GM12878 (cell line): ENCODE data around the gene SEMA6C. TPM values are rescaled to one million over a fixed set of nuclear protein-coding genes. Genes with fewer than 3 reads are reported as not detected.

Experiments used
- ATAC-seq: fragments of 200-7000 bp; cut with Tn5 transposase; 3 replicates; pipeline ENCODE4 v1.9.1; 2020; ENCODE audit warnings: mild to moderate bottlenecking, moderate library complexity
- BruUV-seq: library from RNA; stranded (reverse); fragments of 400-500 nt; replicated peaks from 2 replicates; lab custom pipeline; 2021; lab: Mats Ljungman, UMichigan
- CTCF ChIA-PET: fragments of 300-600 bp; sonication (Branson Sonifier 250); formaldehyde crosslinking; extraction: SDS; loops from one replicate; lab custom pipeline; 2021; ENCODE audit warnings: inconsistent platforms; lab: Yijun Ruan, JAX
- POLR2A ChIA-PET: fragments of 350-600 bp; formaldehyde crosslinking; extraction: SDS; loops from one replicate; lab custom pipeline; 2021; ENCODE audit warnings: inconsistent platforms; lab: Charles Lee
- RAD21 ChIA-PET: fragments of 300-600 bp; sonication (Branson Sonifier 250); formaldehyde crosslinking; loops from one replicate; lab custom pipeline; 2023; ENCODE audit warnings: antibody characterized with exemption; ENCODE audit not compliant: unreplicated experiment; lab: Charles Lee
- SMC1A ChIA-PET: fragments of 300-600 bp; sonication (Branson Sonifier 250); formaldehyde crosslinking; loops from one replicate; lab custom pipeline; 2023; ENCODE audit not compliant: unreplicated experiment, uncharacterized antibody; lab: Charles Lee
- DNase-seq: peaks from one replicate; pipeline ENCODE4 v3.0.0-alpha.2; 2011; ENCODE audit warnings: low read depth, low spot score
- FAIRE-seq: peaks from 3 replicates; lab custom pipeline; 2011; peaks lifted over from hg19 to GRCh38; lab: Jason Lieb, UNC
- H2AFZ ChIP-seq: 2 replicates; pipeline ENCODE4 v1.6.0; 2011; ENCODE audit warnings: low read depth, low read length, control low read depth; ENCODE audit not compliant: control insufficient read depth
- H3K27ac ChIP-seq: 2 replicates; pipeline ENCODE4 v1.5.1; 2011; ENCODE audit warnings: control low read depth; ENCODE audit not compliant: control insufficient read depth, insufficient read depth
- H3K27me3 ChIP-seq, 2 experiments: replicated peaks in 1 of 2; 2 replicates each; pipeline versions ENCODE4 v1.6.0 to v1.6.1; 2011; ENCODE audit warnings: low read length in 1 of 2; ENCODE audit not compliant: control insufficient read depth in 2 of 2, insufficient read depth in 2 of 2
- H3K36me3 ChIP-seq, 2 experiments: 2 replicates each; pipeline ENCODE4 v1.5.1; 2011; ENCODE audit warnings: low read length in 1 of 2; ENCODE audit not compliant: control insufficient read depth in 2 of 2, insufficient read depth in 2 of 2
- H3K4me1 ChIP-seq: 2 replicates; pipeline ENCODE4 v1.6.1; 2011; ENCODE audit warnings: mild to moderate bottlenecking, low read length, moderate library complexity, mixed read lengths; ENCODE audit not compliant: control insufficient read depth, insufficient read depth
- H3K4me2 ChIP-seq: 2 replicates; pipeline ENCODE4 v1.6.0; 2011; ENCODE audit warnings: control low read depth; ENCODE audit not compliant: control insufficient read depth, insufficient read depth
- H3K4me3 ChIP-seq: fragments of 200-600 bp; sonication (generic); 2 replicates; pipeline ENCODE4 v1.5.1; 2016
- H3K79me2 ChIP-seq: 2 replicates; pipeline ENCODE4 v1.6.0; 2011; ENCODE audit warnings: low read length; ENCODE audit not compliant: control insufficient read depth, insufficient read depth
- H3K9ac ChIP-seq: 2 replicates; pipeline ENCODE4 v1.8.0; 2011; ENCODE audit warnings: low read length, control low read depth, mixed read lengths; ENCODE audit not compliant: control insufficient read depth, insufficient read depth
- H3K9me3 ChIP-seq: replicated peaks from 3 replicates; pipeline ENCODE4 v1.5.1; 2011; ENCODE audit warnings: mild to moderate bottlenecking, low read length; ENCODE audit not compliant: control insufficient read depth, insufficient read depth
- H4K20me1 ChIP-seq: 2 replicates; pipeline ENCODE4 v1.6.0; 2011; ENCODE audit not compliant: control insufficient read depth, insufficient read depth
- BCL11A ChIP-seq: IDR thresholded peaks from 2 replicates; pipeline ENCODE4 v1.6.1; 2011; ENCODE audit warnings: low read depth, low read length
- BHLHE40 ChIP-seq, 2 experiments: fragments of 450-650 bp in 1 of 2; IDR thresholded peaks; 2 replicates each; pipeline ENCODE4 v1.6.1; 2011 to 2017; ENCODE audit warnings: low read depth in 2 of 2, borderline replicate concordance in 1 of 2, improper control_type of control experiment in 1 of 2, low read length in 1 of 2, mild to moderate bottlenecking in 1 of 2
- CBFB ChIP-seq: IDR thresholded peaks from 2 replicates; pipeline ENCODE4 v1.6.1; 2016; ENCODE audit warnings: antibody characterized with exemption, low read depth
- E2F4 ChIP-seq: IDR thresholded peaks from 2 replicates; pipeline ENCODE4 v1.6.1; 2012; ENCODE audit warnings: low read depth, low read length, improper control_type of control experiment
- KDM1A ChIP-seq: fragments of 200-600 bp; sonication (generic); IDR thresholded peaks from 2 replicates; pipeline ENCODE4 v1.6.1; 2016; ENCODE audit warnings: borderline replicate concordance
- PBX3 ChIP-seq: IDR thresholded peaks from 2 replicates; pipeline ENCODE4 v1.6.1; 2011; ENCODE audit warnings: mild to moderate bottlenecking, low read depth, low read length, moderate library complexity; ENCODE audit not compliant: insufficient replicate concordance
- SREBF2 ChIP-seq: IDR thresholded peaks from 2 replicates; pipeline ENCODE4 v1.6.1; 2012; ENCODE audit warnings: mild to moderate bottlenecking, low read length
- SRF ChIP-seq, 2 experiments: IDR thresholded peaks; 2 replicates each; pipeline ENCODE4 v1.6.1; 2011; ENCODE audit warnings: low read depth in 2 of 2, low read length in 2 of 2, mild to moderate bottlenecking in 1 of 2, moderate library complexity in 1 of 2
- ZNF592 ChIP-seq: fragments of 450-650 bp; IDR thresholded peaks from 2 replicates; pipeline ENCODE4 v1.6.1; 2017; ENCODE audit warnings: mild to moderate bottlenecking, moderate library complexity
- WGBS: methylation state at CpG from one replicate; pipeline ENCODE4 v1.1.6; 2016; ENCODE audit warnings: low lambda C conversion rate; ENCODE audit not compliant: insufficient replicate concordance, insufficient coverage; ENCODE audit errors: missing lambda C conversion rate; 5-methylcytosine and 5-hydroxymethylcytosine counted together
- in situ Hi-C: fragments of 300-500 bp; cut with MboI; formaldehyde crosslinking; loops from 9 replicates; pipeline ENCODE4 v1.14.3; 2018; ENCODE audit warnings: mixed read lengths
- intact Hi-C: fragments of 100-400 bp; cut with micrococcal nuclease; formaldehyde crosslinking; loops from one replicate; pipeline ENCODE4 v1.14.2; 2022; ENCODE audit not compliant: unreplicated experiment
- polyA plus RNA-seq, 11 experiments: library from polyadenylated mRNA; depleted of rRNA in 4 of 11; unstranded in 6 of 11; stranded (reverse) in 5 of 11; fragments of >200 nt; fragmentation: Nextera tagmentation in 4 of 11; fragmentation: Illumina TruSeq in 1 of 11; extraction: Ambion mirVana in 4 of 11; extraction: Trizol in 1 of 11; gene quantifications; 1 replicate in 1 of 11; 2 replicates in 10 of 11; pipeline versions ENCODE4 v1.2.1 to v1.2.3, GENCODE V29; 2011 to 2016; ENCODE audit warnings: inconsistent platforms in 2 of 11, missing spikeins in 2 of 11, low read depth in 1 of 11
- total RNA-seq, 4 experiments: library from RNA; depleted of rRNA in 3 of 4; stranded (reverse); fragments of >200 nt in 3 of 4; fragmentation: Illumina TruSeq in 1 of 4; extraction: Trizol in 1 of 4; gene quantifications; 2 replicates each; pipeline versions ENCODE4 v1.2.1 to v1.2.3, GENCODE V29; 2013 to 2021

The SEMA6C gene
- total and polyA plus RNA-seq, 10 of the 15 experiments (the other 5 are each of a cell fraction or from before 2014, with no cell fraction given), result 0.13 to 2.2 (median 0.29) TPM; not detected in 1

- H3K4me2 ChIP-seq, result no peak overlapping the region
- no TSS peak for BruUV-seq
- RAD21 ChIA-PET, result no interaction called here
- intact Hi-C loops (no loop called here), in situ Hi-C loops (no loop called here)
- H3K9me3 ChIP-seq, result no peaks in the 10 kb centered on the region
- FAIRE-seq (no peak), ATAC-seq (no peak), DNase-seq (no peak)
- no peak overlapping the region for H3K9ac ChIP-seq
- no peaks in the 10 kb centered on the region for H3K79me2 ChIP-seq
- no peak overlapping the region for H3K27ac ChIP-seq
- H3K36me3 ChIP-seq, result no peaks in the 10 kb centered on the region
- H3K4me3 ChIP-seq, result no peak overlapping the region
- no peaks in the 10 kb centered on the region for H4K20me1 ChIP-seq
- H2AFZ ChIP-seq, result no peak overlapping the region
- CTCF ChIA-PET, result no interaction called here
- TF ChIP-seq BHLHE40 (IDR thresholded peaks at IDR 0.05; ENCODE audit: borderline replicate concordance in 1 of 2, low read depth in 2 of 2, low read length in 1 of 2), result no peak
- no peak for TF ChIP-seq KDM1A
- no peak for TF ChIP-seq BCL11A
- no peak for TF ChIP-seq E2F4
- no peak for TF ChIP-seq PBX3
- TF ChIP-seq CBFB, result no peak
- TF ChIP-seq ZNF592, result no peak
- TF ChIP-seq SREBF2, result no peak
- no peak for TF ChIP-seq SRF (IDR thresholded peaks at IDR 0.05; ENCODE audit: low read depth in 2 of 2, low read length in 2 of 2)
- peaks cover 8% of the 10 kb centered on the region; the same call in 1 of the 2 replicates for H3K4me1 ChIP-seq
- POLR2A ChIA-PET, result no interaction called here
- H3K27me3 ChIP-seq, result no peaks in the 10 kb centered on the region
- SMC1A ChIA-PET, result no interaction called here
- WGBS, result 93% methylated on average over 36 of the region's 74 CpGs
Observed at GRCh38 chr1:151132335-151133017, 14.0 kb downstream of the SEMA6C start.
